ENCODE measurements around the gene ZZZ3.

The ZZZ3 gene

DNA sequence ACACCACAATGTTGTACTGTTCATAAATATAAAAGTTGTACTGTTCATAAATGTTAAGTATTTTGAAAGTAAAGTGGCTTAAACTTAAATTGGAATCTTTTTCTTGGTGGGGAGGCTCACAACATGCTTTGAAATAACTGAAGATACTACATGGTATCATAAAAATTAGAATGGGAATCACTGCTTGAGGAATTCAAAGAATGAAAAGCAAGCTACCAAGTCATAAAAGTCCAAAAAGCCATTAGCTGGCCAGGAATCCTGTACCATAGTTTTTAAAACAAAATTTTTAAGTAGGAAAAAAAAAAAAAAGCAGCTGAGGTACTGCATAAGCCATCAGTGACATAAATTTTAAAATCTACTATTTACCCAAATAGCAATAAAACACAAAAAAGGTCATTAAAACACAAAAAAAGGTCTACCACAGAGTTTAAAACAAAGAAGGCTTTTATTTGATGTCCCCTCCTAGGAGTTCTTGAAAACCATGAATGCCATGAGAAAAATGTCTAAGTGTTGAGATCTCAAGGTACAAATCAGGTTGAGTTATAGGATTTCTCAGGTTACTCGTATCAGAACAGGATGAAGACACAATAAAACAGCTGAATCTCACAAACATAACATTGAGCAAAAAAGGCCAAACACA, 8.6 kb downstream of the ZZZ3 start (continued):
- TF ChIP-seq ZNF214 (tag by site-specific recombination; IDR thresholded peaks at IDR 0.05; ENCODE audit: borderline replicate concordance) (no peak), ZNF776 (tag by site-specific recombination; IDR thresholded peaks at IDR 0.05; ENCODE audit: borderline replicate concordance) (no peak), ZNF658 (tag by site-specific recombination; IDR thresholded peaks at IDR 0.05) (no peak), ZNF596 (tag by site-specific recombination; IDR thresholded peaks at IDR 0.05) (no peak)
- TF ChIP-seq, protein P1, sequence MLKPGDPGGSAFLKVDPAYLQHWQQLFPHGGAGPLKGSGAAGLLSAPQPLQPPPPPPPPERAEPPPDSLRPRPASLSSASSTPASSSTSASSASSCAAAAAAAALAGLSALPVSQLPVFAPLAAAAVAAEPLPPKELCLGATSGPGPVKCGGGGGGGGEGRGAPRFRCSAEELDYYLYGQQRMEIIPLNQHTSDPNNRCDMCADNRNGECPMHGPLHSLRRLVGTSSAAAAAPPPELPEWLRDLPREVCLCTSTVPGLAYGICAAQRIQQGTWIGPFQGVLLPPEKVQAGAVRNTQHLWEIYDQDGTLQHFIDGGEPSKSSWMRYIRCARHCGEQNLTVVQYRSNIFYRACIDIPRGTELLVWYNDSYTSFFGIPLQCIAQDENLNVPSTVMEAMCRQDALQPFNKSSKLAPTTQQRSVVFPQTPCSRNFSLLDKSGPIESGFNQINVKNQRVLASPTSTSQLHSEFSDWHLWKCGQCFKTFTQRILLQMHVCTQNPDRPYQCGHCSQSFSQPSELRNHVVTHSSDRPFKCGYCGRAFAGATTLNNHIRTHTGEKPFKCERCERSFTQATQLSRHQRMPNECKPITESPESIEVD (tag by site-specific recombination; IDR thresholded peaks at IDR 0.05): peak; percentile 94

DNA sequence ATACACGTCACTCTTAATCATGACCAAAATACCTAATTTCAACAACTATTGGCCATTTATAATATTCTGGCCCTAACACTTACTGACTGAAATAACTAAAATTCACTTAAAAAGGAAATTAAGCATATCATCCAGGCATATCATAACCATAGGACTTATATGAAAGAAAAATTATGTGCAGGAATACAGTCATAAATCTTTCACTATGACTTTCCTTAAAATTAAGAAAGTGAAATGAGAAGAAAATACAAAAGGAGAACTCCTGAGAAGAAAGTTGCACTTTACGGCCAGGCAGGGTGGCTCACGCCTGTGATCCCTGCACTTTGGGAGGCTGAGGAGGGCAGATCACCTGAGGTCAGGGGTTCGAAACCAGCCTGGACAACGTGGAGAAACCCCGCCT, 9.4 kb downstream of the ZZZ3 start:
- Histone ChIP-seq H3K4me1 (ENCODE audit: control insufficient read depth, insufficient read depth, low read length) (peaks cover 36% of the 10 kb centered on the region), H3K4me3 (ENCODE audit: low read depth, low read length) (no peak overlapping the region), H3K36me3 (ENCODE audit: control insufficient read depth in 2 of 2, insufficient read depth in 1 of 2, low read length in 2 of 2) (no peaks in the 10 kb centered on the region), H3K9me3 (ENCODE audit: control insufficient read depth, insufficient read depth, low read depth, low read length) (no peaks in the 10 kb centered on the region), H3K27ac (ENCODE audit: extremely low read depth, low read depth, low read length) (no peak overlapping the region)
- POLR2A ChIA-PET: interaction anchor here (0.7 to 1.7 kb wide), 2 partner anchors 10 to 40 kb away, joined by 3 to 6 read pairs; no protein-coding TSS in a partner anchor
- TF ChIP-seq, protein P1 (tag by site-specific recombination; IDR thresholded peaks at IDR 0.05): 0 out of 2 replicates have a peak, but pooled peaks have one; percentile 19
- peak; percentile 95 for TF ChIP-seq PRDM1 (tag by site-specific recombination; IDR thresholded peaks at IDR 0.05)
- no peak for TF ChIP-seq ZNF350 (tag by site-specific recombination; IDR thresholded peaks at IDR 0.05)
- no peak for TF ChIP-seq YY1 (tag by site-specific recombination; IDR thresholded peaks at IDR 0.05)
- TF ChIP-seq, protein P2, sequence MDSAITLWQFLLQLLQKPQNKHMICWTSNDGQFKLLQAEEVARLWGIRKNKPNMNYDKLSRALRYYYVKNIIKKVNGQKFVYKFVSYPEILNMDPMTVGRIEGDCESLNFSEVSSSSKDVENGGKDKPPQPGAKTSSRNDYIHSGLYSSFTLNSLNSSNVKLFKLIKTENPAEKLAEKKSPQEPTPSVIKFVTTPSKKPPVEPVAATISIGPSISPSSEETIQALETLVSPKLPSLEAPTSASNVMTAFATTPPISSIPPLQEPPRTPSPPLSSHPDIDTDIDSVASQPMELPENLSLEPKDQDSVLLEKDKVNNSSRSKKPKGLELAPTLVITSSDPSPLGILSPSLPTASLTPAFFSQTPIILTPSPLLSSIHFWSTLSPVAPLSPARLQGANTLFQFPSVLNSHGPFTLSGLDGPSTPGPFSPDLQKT (IDR thresholded peaks at IDR 0.05; ENCODE audit: borderline replicate concordance, low read depth, low read length): no peak
- no peak for TF ChIP-seq ZNF48 (tag by site-specific recombination; IDR thresholded peaks at IDR 0.05)
- TF ChIP-seq SP3 (tag by site-specific recombination; IDR thresholded peaks at IDR 0.05): no peak
- CTCF ChIA-PET: interaction anchor here (0.7 to 1.5 kb wide), 2 partner anchors 8 to 10 kb away, joined by 3 to 6 read pairs; partner anchors contain the start of gene ZZZ3

DNA sequence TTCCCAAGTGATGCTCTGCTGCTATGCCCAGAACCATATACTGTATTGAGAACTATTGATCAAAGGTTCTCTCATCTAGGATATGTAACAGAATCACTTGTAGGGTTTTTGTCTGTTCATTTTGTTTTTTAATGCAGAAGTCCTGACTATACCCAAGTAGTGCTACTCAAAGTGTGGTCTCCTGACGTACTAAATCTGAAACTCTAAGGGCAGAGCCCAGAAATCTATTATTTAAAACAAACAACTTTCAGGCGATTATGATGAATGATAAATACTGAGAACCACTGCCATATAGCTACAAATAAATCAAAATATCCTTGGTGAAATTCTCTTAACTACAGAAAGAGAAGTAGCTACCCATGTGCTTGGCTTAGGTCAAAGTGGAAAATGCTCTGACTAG, 10.1 kb downstream of the ZZZ3 start:
- no peak for TF ChIP-seq ZNF707 (tag by site-specific recombination; IDR thresholded peaks at IDR 0.05)
- TF ChIP-seq ZNF843 (tag by site-specific recombination; IDR thresholded peaks at IDR 0.05): no peak
- TF ChIP-seq, protein P3, sequence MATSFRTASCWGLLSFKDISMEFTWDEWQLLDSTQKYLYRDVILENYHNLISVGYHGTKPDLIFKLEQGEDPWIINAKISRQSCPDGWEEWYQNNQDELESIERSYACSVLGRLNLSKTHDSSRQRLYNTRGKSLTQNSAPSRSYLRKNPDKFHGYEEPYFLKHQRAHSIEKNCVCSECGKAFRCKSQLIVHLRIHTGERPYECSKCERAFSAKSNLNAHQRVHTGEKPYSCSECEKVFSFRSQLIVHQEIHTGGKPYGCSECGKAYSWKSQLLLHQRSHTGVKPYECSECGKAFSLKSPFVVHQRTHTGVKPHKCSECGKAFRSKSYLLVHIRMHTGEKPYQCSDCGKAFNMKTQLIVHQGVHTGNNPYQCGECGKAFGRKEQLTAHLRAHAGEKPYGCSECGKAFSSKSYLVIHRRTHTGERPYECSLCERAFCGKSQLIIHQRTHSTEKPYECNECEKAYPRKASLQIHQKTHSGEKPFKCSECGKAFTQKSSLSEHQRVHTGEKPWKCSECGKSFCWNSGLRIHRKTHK (tag by site-specific recombination; IDR thresholded peaks at IDR 0.05): no peak
- TF ChIP-seq KLF1 (tag by site-specific recombination; IDR thresholded peaks at IDR 0.05): no peak
- TF ChIP-seq ZNF585B (tag by site-specific recombination; IDR thresholded peaks at IDR 0.05): no peak
- no peak for TF ChIP-seq ZFP3 (tag by site-specific recombination; IDR thresholded peaks at IDR 0.05; ENCODE audit: low read depth)
- TF ChIP-seq ZNF146 (tag by site-specific recombination; IDR thresholded peaks at IDR 0.05): no peak
- no peak for TF ChIP-seq ZNF629 (tag by site-specific recombination; IDR thresholded peaks at IDR 0.05)
- Histone ChIP-seq H3K9me3 (ENCODE audit: control insufficient read depth, insufficient read depth, low read depth, low read length) (no peaks in the 10 kb centered on the region), H3K4me1 (ENCODE audit: control insufficient read depth, insufficient read depth, low read length) (peaks cover 36% of the 10 kb centered on the region), H3K27ac (ENCODE audit: extremely low read depth, low read depth, low read length) (no peak overlapping the region), H3K4me3 (ENCODE audit: low read depth, low read length) (no peak overlapping the region), H3K36me3 (ENCODE audit: control insufficient read depth in 2 of 2, insufficient read depth in 1 of 2, low read length in 2 of 2) (no peaks in the 10 kb centered on the region)
- POLR2A ChIA-PET: interaction anchor here (0.5 to 1.7 kb wide), 2 partner anchors 9 to 11 kb away, joined by 3 to 6 read pairs; no protein-coding TSS in a partner anchor
- CTCF ChIA-PET: interaction anchor here (0.7 kb wide), 1 partner anchor 9 kb away, joined by 3 read pairs; no protein-coding TSS in a partner anchor

All from HEK293 (cell line).